ENCODE data around the gene DNM3.
"Not testable (repeated sequence)": the region's sequence is repeated elsewhere in the genome, so short reads cannot be mapped to it uniquely, and the experiment has no call there.

DNM3 gene

GRCh38 chr1:171798765-171799164 is 42.5 kb upstream of the DNM3 start:
- no peak for TF ChIP-seq CTCF (IDR thresholded peaks at IDR 0.05)
- Histone ChIP-seq H3K27ac (no peak overlapping the region), H3K4me3 (no peak overlapping the region)
- DNase-seq (ENCODE audit: low spot score), result no peak

- Histone ChIP-seq H3K27ac (no peak overlapping the region), H3K4me3 (no peak overlapping the region)
- no peak for TF ChIP-seq CTCF (IDR thresholded peaks at IDR 0.05)
- DNase-seq (ENCODE audit: low spot score), result no peak
These were observed 42.1 kb upstream of the DNM3 start for GRCh38 chr1:171799166-171799565.

GRCh38 chr1:171799698-171800097 is 41.6 kb upstream of the DNM3 start:
- H3K4me3 ChIP-seq; H3K27ac ChIP-seq; DNase-seq (ENCODE audit: low spot score): not testable (repeated sequence)

GRCh38 chr1:171800342-171800741 is 41.0 kb upstream of the DNM3 start:
- no peak for TF ChIP-seq CTCF (IDR thresholded peaks at IDR 0.05)
- DNase-seq (ENCODE audit: low spot score), result no peak
- Histone ChIP-seq H3K4me3 (no peak overlapping the region), H3K27ac (no peak overlapping the region)

- TF ChIP-seq CTCF (IDR thresholded peaks at IDR 0.05), result no peak
- no peak for DNase-seq (ENCODE audit: low spot score)
- H3K4me3 ChIP-seq, result no peak overlapping the region
- H3K27ac ChIP-seq, result no peak overlapping the region
These were observed 40.4 kb upstream of the DNM3 start for GRCh38 chr1:171800851-171801250.

- no peak overlapping the region for H3K4me3 ChIP-seq
- no peak overlapping the region for H3K27ac ChIP-seq
- DNase-seq (ENCODE audit: low spot score), result no peak
- peak; percentile 47 for TF ChIP-seq CTCF (IDR thresholded peaks at IDR 0.05)
These were observed 39.8 kb upstream of the DNM3 start for GRCh38 chr1:171801487-171801891.

GRCh38 chr1:171802207-171802606 is 39.1 kb upstream of the DNM3 start:
- H3K27ac ChIP-seq, result no peak overlapping the region
- no peak overlapping the region for H3K4me3 ChIP-seq
- no peak for TF ChIP-seq CTCF (IDR thresholded peaks at IDR 0.05)
- no peak for DNase-seq (ENCODE audit: low spot score)

GRCh38 chr1:171803045-171803444 is 38.3 kb upstream of the DNM3 start:
- no peak overlapping the region for H3K27ac ChIP-seq
- no peak for TF ChIP-seq CTCF (IDR thresholded peaks at IDR 0.05)
- no peak overlapping the region for H3K4me3 ChIP-seq
- no peak for DNase-seq (ENCODE audit: low spot score)

Data from coronary artery (tissue), 2 donors.